Adrenal gland (tissue), 12 donors: ENCODE results near the gene TTC23. TPM values are rescaled to one million over a fixed set of nuclear protein-coding genes. Genes with fewer than 3 reads are reported as not detected.

ENCODE experiments used
- DNase-seq, 7 donors: peaks; one replicate each; pipeline ENCODE4 v3.0.0-alpha.2; 2019 to 2020
- H3K27ac ChIP-seq, 5 donors: fragments of 200-600 bp; sonication (generic) in 4 of 5; 1 replicate in 3 of 5; 2 replicates in 2 of 5; pipeline versions ENCODE4 v1.5.1 to v1.8.0; 2016 to 2020; ENCODE audit warnings: mild to moderate bottlenecking in 1 of 5
- H3K27me3 ChIP-seq: fragments of 200-600 bp; 2 replicates; pipeline ENCODE4 v1.8.0; 2021
- H3K36me3 ChIP-seq, 2 donors: fragments of 200-600 bp; replicated peaks in 1 of 2; 1 replicate in 1 of 2; 2 replicates in 1 of 2; pipeline versions ENCODE4 v1.5.1 to v1.8.0; 2018 to 2022
- H3K4me1 ChIP-seq, 2 donors: fragments of 200-600 bp; replicated peaks in 1 of 2; 1 replicate in 1 of 2; 2 replicates in 1 of 2; pipeline versions ENCODE4 v1.5.1 to v1.8.0; 2018 to 2021
- H3K4me3 ChIP-seq, 4 donors: fragments of 200-600 bp; sonication (generic) in 3 of 4; one replicate each; pipeline ENCODE4 v1.5.1; 2016 to 2018
- H3K9me3 ChIP-seq, 3 donors: fragments of 200-600 bp; sonication (generic) in 1 of 3; replicated peaks in 1 of 3; 1 replicate in 2 of 3; 2 replicates in 1 of 3; pipeline versions ENCODE4 v1.5.1 to v1.8.0; 2016 to 2021
- POLR2A ChIP-seq, 2 donors: fragments of 450-650 bp; IDR thresholded peaks; one replicate each; pipeline ENCODE4 v1.6.1; 2017; ENCODE audit warnings: antibody characterized with exemption in 2 of 2, mild to moderate bottlenecking in 2 of 2, moderate library complexity in 1 of 2
- WGBS, 4 donors: extraction: QIAGEN DNeasy Blood & Tissue Kit in 2 of 4; methylation state at CpG; one replicate each; pipeline versions ENCODE4 v1.1.5 to v1.1.7; 2013 to 2017; 5-methylcytosine and 5-hydroxymethylcytosine counted together
- intact Hi-C, 2 donors: fragments of 100-400 bp; cut with DNase I; formaldehyde crosslinking; loops; one replicate each; pipeline versions ENCODE4 v1.14.1 to v1.15.0; 2022 to 2023
- polyA plus RNA-seq, 3 donors: library from polyadenylated mRNA; stranded (reverse); fragments of 200-250 nt in 2 of 3; fragments of 350-450 nt in 1 of 3; fragmentation: Illumina TruSeq in 1 of 3; extraction: RNeasy Lipid Tissue Mini Kit (QIAGEN cat#74804) in 1 of 3; gene quantifications; one replicate each; pipeline ENCODE4 v1.2.3, GENCODE V29; 2013 to 2014
- total RNA-seq, 9 donors: library from RNA; depleted of rRNA in 4 of 9; stranded (reverse); fragments of >200 nt in 4 of 9; fragments of 120-200 nt in 1 of 9; fragmentation: NEBNext Ultra II Directional in 1 of 9; extraction: Animal tissue kit (Norgen Biotek cat#: 25700) in 1 of 9; gene quantifications; one replicate each; pipeline versions ENCODE4 v1.1.0 to v1.2.4, GENCODE V29; 2013 to 2023
- TF ChIP-seq, protein P1 (sequence below), 6 experiments: fragments of 450-650 bp in 4 of 6; fragments of 200-600 bp in 2 of 6; sonication (generic) in 1 of 6; IDR thresholded peaks; 1 replicate in 5 of 6; 2 replicates in 1 of 6; pipeline versions ENCODE4 v1.5.1 to v1.8.0; 2016 to 2021; ENCODE audit warnings: antibody characterized with exemption in 6 of 6, mild to moderate bottlenecking in 2 of 6, moderate library complexity in 1 of 6
- donor health status: healthy with polysubstance abuse.
- donor health status: Bipolar disorder and iron deficiency.
- donor health status: DM: yes; HTN: yes; CAD: no.
- donor health status: DM: no; HTN: no; CAD: no.
- donor health status: DM: no; HTN: no; CAD: no.
- donor health status: DM: yes; HTN: yes; CAD: no.

The TTC23 gene
- total and polyA plus RNA-seq, 12 donors: 10.9 to 42.0 (median 22.6) TPM

DNA sequence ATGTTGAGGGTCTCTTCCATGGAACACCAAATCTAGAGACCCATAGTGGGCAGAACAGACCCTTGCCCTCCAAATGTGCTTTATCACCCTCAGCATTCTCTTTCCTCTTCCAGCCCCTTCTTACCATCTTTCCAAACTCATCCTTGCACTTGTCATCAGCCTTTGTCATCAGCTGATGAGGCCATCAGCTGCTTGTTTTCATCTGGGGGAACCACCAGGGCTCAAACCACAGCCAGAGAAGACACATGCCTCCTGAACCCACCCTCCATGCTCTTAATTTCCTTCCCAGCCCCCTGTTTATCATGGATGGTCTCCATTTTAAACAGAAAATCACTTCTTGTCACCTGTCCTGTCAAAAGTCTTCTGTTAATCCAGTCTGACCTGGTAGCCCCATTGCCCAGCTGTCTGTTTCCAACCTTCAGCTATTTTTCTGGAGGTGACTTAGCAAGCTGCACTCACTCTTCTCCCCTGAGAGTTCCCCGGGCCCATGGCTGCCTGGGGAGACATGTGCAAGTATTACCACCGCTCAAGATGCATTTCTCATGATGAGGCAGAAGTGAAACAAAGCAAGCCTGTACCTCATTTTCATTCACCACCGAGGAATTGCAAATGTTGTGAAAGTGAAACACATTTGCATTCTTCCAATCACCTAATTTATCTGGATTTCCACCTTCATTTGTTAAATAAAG lies 159.2 kb downstream of the TTC23 start:
- no peak for TF ChIP-seq POLR2A (IDR thresholded peaks at IDR 0.05)
- TF ChIP-seq, protein P1, sequence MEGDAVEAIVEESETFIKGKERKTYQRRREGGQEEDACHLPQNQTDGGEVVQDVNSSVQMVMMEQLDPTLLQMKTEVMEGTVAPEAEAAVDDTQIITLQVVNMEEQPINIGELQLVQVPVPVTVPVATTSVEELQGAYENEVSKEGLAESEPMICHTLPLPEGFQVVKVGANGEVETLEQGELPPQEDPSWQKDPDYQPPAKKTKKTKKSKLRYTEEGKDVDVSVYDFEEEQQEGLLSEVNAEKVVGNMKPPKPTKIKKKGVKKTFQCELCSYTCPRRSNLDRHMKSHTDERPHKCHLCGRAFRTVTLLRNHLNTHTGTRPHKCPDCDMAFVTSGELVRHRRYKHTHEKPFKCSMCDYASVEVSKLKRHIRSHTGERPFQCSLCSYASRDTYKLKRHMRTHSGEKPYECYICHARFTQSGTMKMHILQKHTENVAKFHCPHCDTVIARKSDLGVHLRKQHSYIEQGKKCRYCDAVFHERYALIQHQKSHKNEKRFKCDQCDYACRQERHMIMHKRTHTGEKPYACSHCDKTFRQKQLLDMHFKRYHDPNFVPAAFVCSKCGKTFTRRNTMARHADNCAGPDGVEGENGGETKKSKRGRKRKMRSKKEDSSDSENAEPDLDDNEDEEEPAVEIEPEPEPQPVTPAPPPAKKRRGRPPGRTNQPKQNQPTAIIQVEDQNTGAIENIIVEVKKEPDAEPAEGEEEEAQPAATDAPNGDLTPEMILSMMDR (IDR thresholded peaks at IDR 0.05): no peak
- Histone ChIP-seq H3K27ac (no peak overlapping the region), H3K9me3 (no peaks in the 10 kb centered on the region), H3K27me3 (no peaks in the 10 kb centered on the region), H3K4me1 (no peaks in the 10 kb centered on the region), H3K36me3 (no peaks in the 10 kb centered on the region), H3K4me3 (no peak overlapping the region)
- DNase-seq: no peak
- 69 to 76% (median 71%) methylated on average over 3 of the region's 3 CpGs for WGBS, 4 donors
- intact Hi-C loops: no loop called here

- H3K4me3 ChIP-seq: no peak overlapping the region
- no peaks in the 10 kb centered on the region for H3K9me3 ChIP-seq
- TF ChIP-seq, protein P1 (IDR thresholded peaks at IDR 0.05): no peak
- no peak for TF ChIP-seq POLR2A (IDR thresholded peaks at IDR 0.05)
- intact Hi-C loops: no loop called here
- no peaks in the 10 kb centered on the region for H3K27me3 ChIP-seq
- peak in 1 of 7 donors; percentile 28 for DNase-seq
- no peaks in the 10 kb centered on the region for H3K36me3 ChIP-seq
- 90 to 94% (median 91%) methylated on average over 11 of the region's 11 CpGs for WGBS, 4 donors
- no peaks in the 10 kb centered on the region for H3K4me1 ChIP-seq
- no peak overlapping the region for H3K27ac ChIP-seq
Observed at GRCh38 chr15:99087405-99087943, 161.9 kb downstream of the TTC23 start.

DNA sequence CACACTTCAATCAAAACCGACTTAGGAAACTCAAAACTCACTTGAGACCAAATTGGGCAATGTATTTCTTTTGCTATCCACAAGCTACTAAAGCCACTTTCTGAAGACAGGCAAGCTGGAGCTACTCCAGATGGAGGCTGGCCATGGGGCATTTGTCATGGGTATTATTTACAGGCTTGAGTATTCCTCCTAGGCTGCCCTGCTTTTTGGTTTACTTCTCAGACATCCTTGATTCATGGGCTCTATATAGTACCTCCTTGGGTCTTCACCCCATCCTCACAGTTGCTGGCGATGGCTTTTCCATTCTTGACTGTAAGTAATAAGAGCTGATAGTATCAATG lies 163.1 kb downstream of the TTC23 start:
- WGBS, 4 donors: 88 to 95% (median 92%) methylated on average over 2 of the region's 2 CpGs
- intact Hi-C loops: no loop called here

More for the DNA sequence above, 163.1 kb downstream of the TTC23 start:
- Histone ChIP-seq H3K27me3 (no peaks in the 10 kb centered on the region), H3K4me3 (no peak overlapping the region), H3K36me3 (no peaks in the 10 kb centered on the region), H3K9me3 (no peaks in the 10 kb centered on the region), H3K27ac (no peak overlapping the region), H3K4me1 (no peaks in the 10 kb centered on the region)
- TF ChIP-seq, protein P1 (IDR thresholded peaks at IDR 0.05): no peak
- TF ChIP-seq POLR2A (IDR thresholded peaks at IDR 0.05): no peak
- DNase-seq: peak in 2 of 7 donors; percentile 44 to 62

Other genes starting within 250 kb of the TTC23 start
- gene PGPEP1L, start 241.8 kb downstream of the TTC23 start, total RNA-seq: not detected
- under 1 TPM in 1 of 3 donors, not detected in 2; 0.10 TPM for gene PGPEP1L, start 241.8 kb downstream of the TTC23 start, polyA plus RNA-seq
- 10 to 100 TPM in 8 of 9 donors, 1 to 10 TPM in 1; 9.3 to 44.6 (median 38.1) TPM for gene SYNM, start 144.5 kb downstream of the TTC23 start, total RNA-seq
- gene SYNM, start 144.5 kb downstream of the TTC23 start, polyA plus RNA-seq: 10 to 100 TPM; 11.1 to 25.0 (median 22.0) TPM
- 10 to 100 TPM; 17.8 to 49.8 (median 23.5) TPM for gene LRRC28, start 1.9 kb upstream of the TTC23 start, total RNA-seq
- 10 to 100 TPM in 1 of 3 donors, 1 to 10 TPM in 2; 4.4 to 20.6 (median 7.0) TPM for gene LRRC28, start 1.9 kb upstream of the TTC23 start, polyA plus RNA-seq